ENCODE results near the gene TLR1. TPM values are rescaled to one million over a fixed set of nuclear protein-coding genes. Genes with fewer than 3 reads are reported as not detected.
"Not testable (repeated sequence)": the region's sequence is repeated elsewhere in the genome, so short reads cannot be mapped to it uniquely, and the experiment has no call there.

TLR1 gene
- polyA plus RNA-seq, 1 donor = 1.9 TPM

- no peak for DNase-seq (ENCODE audit: low read depth)
Observed at GRCh38 chr4:38805530-38806145, 1.0 kb upstream of the TLR1 start.

DNA sequence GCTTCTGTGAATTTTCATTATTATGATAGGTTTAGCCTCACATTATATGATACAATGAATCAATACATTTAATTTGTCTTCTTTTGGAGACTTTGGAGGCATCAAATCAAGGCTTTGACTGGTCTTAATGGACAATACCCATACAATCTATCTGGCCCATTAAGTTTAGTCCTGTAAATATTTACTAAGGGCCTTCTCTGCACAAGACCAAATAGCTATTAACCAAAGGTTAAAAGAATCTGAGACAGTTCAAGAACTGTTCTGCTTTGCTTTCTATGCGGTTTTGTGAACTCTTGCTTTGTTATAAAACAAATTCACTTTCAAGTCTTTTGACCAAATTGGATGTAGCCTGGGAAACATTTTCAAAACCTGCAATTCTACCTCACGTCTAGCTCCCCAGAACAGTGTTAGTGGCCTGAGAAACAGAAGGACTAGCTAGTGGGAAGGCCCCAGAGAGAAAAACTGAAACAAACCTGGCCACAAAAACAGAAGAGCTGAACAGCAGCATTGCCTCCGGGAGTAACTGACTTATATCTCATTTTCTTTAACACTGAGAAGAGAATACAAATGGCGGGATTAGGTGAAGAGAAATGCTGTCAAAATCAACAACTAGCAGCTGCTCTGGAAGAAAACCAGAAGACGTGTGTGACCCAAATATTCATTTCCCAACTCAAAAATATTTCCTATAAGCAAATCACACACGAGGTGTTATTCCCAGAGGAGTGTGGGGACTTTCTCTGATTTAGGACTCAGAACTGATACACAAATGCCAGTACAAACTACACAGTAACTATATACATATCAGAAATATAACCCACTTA, 548 bp downstream of the TLR1 start:
- DNase-seq (ENCODE audit: low read depth) = no peak

DNA sequence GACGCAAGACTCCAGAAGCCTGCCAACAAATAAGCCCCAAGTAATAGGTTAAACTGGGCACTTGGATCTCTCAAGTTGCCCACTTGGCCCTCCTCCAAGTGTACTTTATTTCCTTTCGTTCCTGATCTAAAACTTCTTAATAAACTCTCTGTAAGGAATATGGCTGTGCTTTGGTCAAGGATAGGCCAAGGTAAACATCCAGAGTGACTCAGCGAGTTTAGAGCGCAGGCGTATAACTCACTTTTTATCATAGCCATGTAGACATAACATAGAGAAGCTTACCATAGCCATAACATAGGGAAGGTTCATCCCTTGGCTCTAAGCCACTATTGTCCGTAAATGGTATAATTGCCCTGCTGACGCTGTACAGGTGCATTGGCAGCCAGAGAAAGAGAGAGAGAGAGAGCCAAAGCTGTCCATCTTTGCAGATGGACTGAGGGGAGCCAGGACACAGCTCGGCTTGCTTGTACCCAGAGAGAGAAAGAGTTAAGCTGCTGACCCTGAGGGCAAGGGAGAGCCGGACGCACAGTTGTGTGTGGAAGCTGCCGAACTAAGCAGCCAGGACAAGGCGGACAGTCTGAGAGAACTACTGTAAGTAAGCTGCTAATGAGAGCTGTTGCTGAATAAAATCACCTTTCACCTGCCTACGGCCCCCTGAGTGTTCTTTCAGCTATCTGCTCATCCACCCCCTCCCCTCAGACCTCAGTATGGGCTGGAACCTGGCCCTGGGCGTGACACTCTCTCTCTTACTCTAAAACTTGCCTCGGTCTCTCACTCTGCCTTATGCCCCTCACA, 1.8 kb downstream of the TLR1 start:
- DNase-seq (ENCODE audit: low read depth) = no peak

GRCh38 chr4:38800961-38801450, 3.6 kb downstream of the TLR1 start:
- DNase-seq (ENCODE audit: low read depth) = no peak

GRCh38 chr4:38800366-38800765, 4.2 kb downstream of the TLR1 start:
- DNase-seq (ENCODE audit: low read depth) = no peak

DNA sequence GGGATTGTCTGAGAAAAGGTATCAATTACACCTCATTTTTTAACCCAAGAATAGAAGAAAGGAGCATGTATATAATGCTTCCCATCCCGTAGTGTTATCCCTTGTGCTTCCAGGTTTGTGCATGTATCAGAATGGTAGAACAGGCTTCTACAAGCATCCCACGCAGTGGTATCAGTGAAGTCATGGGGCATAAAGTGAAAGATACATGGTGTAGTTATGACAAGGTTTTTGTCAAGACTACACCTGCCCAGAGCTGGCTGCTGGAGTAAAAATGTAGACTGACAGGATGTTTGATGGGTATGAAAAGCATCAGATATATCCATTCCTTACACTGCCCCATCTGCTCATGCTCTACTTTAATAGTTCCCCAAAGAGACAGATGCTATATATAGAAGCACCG, 9.5 kb downstream of the TLR1 start:
- no peak for DNase-seq (ENCODE audit: low read depth)

- no peak for DNase-seq (ENCODE audit: low read depth)
Observed at GRCh38 chr4:38794051-38794450, 10.5 kb downstream of the TLR1 start.

GRCh38 chr4:38791010-38791409, 13.6 kb downstream of the TLR1 start:
- DNase-seq (ENCODE audit: low read depth) = no peak

GRCh38 chr4:38788317-38788716, 16.3 kb downstream of the TLR1 start:
- no peak for DNase-seq (ENCODE audit: low read depth)

DNA sequence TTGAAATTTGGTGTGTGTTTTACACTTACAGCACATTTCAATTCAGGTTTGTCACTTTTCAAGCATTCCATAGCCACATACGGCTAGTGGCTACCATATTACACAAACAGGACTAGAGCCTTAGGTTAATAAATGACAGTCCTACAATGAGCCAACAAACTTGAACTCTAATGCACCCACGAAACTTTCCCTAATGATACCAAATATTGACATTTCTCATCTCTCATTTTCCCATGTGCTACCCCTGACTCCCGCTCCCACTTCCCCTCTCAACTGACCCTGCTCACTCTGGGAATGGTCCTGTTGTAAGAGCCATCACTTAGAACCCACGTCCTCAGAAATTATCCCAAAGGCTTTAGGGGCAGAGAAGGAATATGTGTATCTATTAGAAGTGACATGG, 16.9 kb downstream of the TLR1 start:
- DNase-seq (ENCODE audit: low read depth) = no peak

GRCh38 chr4:38785901-38786402, 18.6 kb downstream of the TLR1 start:
- no peak for DNase-seq (ENCODE audit: low read depth)

GRCh38 chr4:38785041-38785790, 19.4 kb downstream of the TLR1 start:
- DNase-seq (ENCODE audit: low read depth) = no peak

DNA sequence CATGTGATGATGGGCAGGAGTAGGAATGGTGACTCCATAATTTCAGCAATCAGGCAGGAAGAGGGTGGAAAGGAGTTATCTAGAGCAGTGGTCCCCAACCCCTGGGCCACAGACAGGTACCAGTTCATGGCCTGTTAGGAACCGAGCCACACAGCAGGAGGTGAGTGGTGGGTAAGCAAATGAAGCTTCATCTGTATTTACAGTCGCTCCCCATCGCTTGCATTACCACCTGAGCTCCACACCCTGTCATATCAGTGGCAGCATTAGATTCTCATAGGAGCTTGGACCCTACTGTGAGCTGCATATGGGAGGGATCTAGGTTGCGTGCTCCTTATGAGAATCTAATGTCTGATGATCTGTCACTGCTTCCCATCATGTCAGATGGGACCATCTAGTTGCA, 20.4 kb downstream of the TLR1 start:
- no peak for DNase-seq (ENCODE audit: low read depth)

- DNase-seq (ENCODE audit: low read depth) = no peak
Observed at GRCh38 chr4:38783109-38783460, 21.5 kb downstream of the TLR1 start.

GRCh38 chr4:38782452-38783108, 22.0 kb downstream of the TLR1 start, which contains the start of gene TLR10:
TSS of gene TLR10 (minus strand) at chr4:38782990. CDS start at chr4:38775590, 7,400 bp downstream.
- DNase-seq (ENCODE audit: low read depth) = no peak

DNA sequence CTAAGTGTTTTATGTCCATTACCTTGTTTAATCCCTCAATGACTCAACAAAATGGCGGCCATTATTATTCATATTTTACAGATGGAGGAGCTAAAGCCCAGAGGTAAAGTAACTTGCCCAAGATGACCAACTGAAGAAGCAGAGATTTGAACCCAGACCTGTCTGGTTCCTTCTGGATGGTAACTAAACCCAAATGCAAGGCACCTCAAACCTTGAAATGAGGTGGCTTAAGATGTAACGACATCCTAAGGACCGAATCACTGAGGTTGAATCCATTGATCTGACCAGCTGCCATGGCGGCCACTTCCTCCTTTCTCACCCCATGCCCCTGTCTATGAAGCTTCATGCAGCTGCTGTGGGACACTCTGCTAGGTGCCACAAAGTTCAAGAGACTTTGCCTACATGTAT, 22.7 kb downstream of the TLR1 start:
- DNase-seq (ENCODE audit: low read depth) = no peak

DNA sequence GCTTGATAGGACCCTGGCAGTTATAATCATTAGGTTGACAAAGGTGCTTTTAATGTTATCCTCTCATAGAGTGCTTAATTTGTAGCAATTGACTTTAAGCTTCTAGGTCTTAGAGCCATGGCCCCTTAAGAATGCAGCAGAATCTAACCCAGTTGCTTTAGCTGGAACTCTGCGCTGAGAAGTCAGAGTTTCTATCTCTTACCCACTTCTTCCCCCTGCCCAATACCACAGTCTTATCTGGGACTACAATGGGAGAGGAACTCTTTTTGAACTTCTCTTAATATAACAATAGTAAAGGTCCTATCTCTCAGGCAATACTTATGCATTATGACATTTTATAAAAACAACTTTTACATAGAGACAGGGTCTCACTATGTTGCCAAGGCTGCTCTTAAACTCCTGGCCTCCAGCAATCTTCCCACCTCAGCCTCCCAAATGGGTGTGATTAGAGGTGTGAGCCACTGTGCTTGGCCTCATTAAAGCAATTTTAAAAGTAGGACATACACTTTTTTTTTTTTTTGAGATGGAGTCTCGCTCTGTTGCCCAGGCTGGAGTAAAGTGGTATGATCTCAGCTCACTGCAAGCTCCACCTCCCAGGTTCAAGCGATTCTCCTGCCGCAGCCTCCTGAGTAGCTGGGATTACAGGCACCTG, 23.6 kb downstream of the TLR1 start:
- DNase-seq (ENCODE audit: low read depth) = no peak

DNA sequence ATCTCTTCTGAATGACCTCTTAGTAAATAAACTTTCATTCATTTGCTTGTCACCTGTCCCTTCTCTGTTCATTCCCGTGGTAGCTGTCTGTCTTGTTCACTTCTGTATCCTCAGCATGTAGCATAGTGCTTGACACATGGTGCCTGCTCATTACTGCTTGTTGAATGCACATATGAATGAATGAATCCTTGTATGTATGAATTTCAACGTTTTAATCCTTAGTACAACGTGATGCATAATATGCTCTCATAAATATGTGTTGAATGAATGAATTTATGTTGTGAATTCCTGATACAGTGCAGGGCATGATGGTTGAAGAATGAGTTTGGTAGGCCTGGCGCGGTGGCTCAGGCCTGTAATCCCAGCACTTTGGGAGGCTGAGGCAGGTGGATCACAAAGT, 24.8 kb downstream of the TLR1 start:
- DNase-seq (ENCODE audit: low read depth) = no peak

DNA sequence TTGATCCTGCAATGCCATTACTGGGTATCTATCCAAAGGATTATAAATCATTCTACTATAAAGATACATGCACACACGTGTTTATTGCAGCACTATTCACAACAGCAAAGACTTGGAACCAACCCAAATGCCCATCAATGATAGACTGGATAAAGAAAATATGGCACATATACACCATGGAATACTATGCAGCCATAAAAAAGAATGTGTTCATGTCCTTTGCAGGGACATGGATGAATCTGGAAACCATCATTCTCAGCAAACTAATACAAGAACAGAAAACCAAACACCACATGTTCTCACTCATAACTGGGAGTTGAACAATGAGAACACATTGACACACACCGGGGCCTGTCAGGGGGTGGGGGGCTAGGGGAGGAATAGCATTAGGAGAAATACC, 26.7 kb downstream of the TLR1 start:
- not testable (repeated sequence) for DNase-seq (ENCODE audit: low read depth)

- no peak for DNase-seq (ENCODE audit: low read depth)
Observed at GRCh38 chr4:38775326-38775725, 29.3 kb downstream of the TLR1 start.
